Umbilical cord (tissue), 1 donor: Measurements from ENCODE around the gene GOLPH3. TPM values are rescaled to one million over a fixed set of nuclear protein-coding genes. Genes with fewer than 3 reads are reported as not detected.

ENCODE experiments used
- total RNA-seq: library from RNA; depleted of rRNA; stranded (reverse); fragments of >200 nt; gene quantifications from one replicate; pipeline ENCODE4 v1.2.3, GENCODE V29; 2014; ENCODE audit warnings: low replicate concordance; ENCODE audit not compliant: insufficient read depth

Gene GOLPH3
- total RNA-seq, 1 donor from 2014 or later = 99.2 TPM

Other genes with a start within 250 kb of the GOLPH3 start
- gene MTMR12, start 138.6 kb upstream of the GOLPH3 start, total RNA-seq = 33.9 TPM